ENCODE data around the gene NSMCE1. TPM values are rescaled to one million over a fixed set of nuclear protein-coding genes. Genes with fewer than 3 reads are reported as not detected.

NSMCE1 gene
- total RNA-seq, 1 donor from 2014 or later: 21.2 TPM

DNA sequence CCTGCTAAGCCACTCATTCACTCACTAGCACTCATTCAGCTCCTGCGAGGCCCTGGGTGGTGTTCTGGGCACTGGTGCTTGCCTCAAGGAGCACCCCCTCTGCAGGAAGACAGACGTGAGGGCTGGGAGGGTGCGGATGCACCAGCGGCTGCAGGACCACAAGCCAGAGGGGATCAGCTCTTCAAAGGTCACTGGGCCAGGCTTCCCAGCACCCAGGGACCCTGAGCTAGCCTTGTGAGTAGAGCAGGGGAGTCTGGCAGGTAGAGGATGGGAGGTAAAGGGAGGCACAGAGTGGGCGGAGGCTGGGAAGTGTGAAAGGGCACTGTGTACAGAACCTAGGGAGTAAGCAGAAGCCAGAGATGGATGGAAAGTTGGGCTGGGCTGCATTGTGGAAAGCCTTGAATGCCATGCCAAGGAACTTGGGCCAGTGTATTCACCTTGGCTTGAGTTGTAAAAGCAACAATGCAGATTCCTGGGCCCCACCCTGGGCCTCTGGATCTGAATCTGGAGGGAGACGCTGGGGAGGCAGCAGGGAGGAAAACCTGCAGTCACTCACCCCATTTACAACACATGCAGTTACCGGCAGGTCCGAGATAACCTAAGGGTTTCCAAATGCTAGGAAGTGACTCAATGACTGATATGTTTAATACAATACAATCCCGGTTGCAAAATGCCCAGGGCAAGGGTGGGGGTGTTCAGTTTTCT lies 46.9 kb upstream of the NSMCE1 start:
- Mint-ChIP-seq H3K36me3 (ENCODE audit: low read depth) (peaks cover 1% of the 10 kb centered on the region), H3K27ac (ENCODE audit: unreplicated experiment) (peak overlapping the region; percentile 57), H3K4me1 (ENCODE audit: low read depth) (peaks cover 62% of the 10 kb centered on the region), H3K4me3 (ENCODE audit: unreplicated experiment) (peak overlapping the region; percentile 87), H3K9me3 (ENCODE audit: low read depth) (no peaks in the 10 kb centered on the region), H3K27me3 (ENCODE audit: low read depth) (no peaks in the 10 kb centered on the region)
- DNase-seq (ENCODE audit: low spot score): peak; percentile 73
- TF ChIP-seq, protein P1, sequence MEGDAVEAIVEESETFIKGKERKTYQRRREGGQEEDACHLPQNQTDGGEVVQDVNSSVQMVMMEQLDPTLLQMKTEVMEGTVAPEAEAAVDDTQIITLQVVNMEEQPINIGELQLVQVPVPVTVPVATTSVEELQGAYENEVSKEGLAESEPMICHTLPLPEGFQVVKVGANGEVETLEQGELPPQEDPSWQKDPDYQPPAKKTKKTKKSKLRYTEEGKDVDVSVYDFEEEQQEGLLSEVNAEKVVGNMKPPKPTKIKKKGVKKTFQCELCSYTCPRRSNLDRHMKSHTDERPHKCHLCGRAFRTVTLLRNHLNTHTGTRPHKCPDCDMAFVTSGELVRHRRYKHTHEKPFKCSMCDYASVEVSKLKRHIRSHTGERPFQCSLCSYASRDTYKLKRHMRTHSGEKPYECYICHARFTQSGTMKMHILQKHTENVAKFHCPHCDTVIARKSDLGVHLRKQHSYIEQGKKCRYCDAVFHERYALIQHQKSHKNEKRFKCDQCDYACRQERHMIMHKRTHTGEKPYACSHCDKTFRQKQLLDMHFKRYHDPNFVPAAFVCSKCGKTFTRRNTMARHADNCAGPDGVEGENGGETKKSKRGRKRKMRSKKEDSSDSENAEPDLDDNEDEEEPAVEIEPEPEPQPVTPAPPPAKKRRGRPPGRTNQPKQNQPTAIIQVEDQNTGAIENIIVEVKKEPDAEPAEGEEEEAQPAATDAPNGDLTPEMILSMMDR (IDR thresholded peaks at IDR 0.05): peak; percentile 24

DNA sequence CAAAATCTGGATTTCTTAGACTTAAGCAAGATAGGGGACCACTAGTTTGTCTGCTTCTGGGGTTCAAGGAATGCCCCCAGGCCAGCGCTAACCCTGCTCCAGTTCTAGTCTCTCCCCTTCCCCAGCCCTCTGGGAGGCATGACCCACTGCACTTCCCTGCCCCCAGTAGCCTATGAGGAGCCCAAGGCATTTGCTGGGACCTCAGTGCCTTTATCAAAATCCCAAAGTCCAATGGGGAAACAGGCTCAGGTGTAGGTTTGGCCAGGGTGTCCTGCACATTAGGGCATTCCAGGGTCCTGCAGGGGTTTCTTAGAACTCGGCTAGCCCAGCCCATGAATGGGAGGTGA lies 46.4 kb upstream of the NSMCE1 start:
- Mint-ChIP-seq H3K9me3 (ENCODE audit: low read depth) (no peaks in the 10 kb centered on the region), H3K27me3 (ENCODE audit: low read depth) (no peaks in the 10 kb centered on the region), H3K4me1 (ENCODE audit: low read depth) (peaks cover 59% of the 10 kb centered on the region), H3K27ac (ENCODE audit: unreplicated experiment) (no peak overlapping the region), H3K36me3 (ENCODE audit: low read depth) (peaks cover 1% of the 10 kb centered on the region), H3K4me3 (ENCODE audit: unreplicated experiment) (peak overlapping the region; percentile 87)
- TF ChIP-seq, protein P1 (IDR thresholded peaks at IDR 0.05): no peak
- DNase-seq (ENCODE audit: low spot score): peak; percentile 60

- TF ChIP-seq, protein P1 (IDR thresholded peaks at IDR 0.05): peak; percentile 14
- Mint-ChIP-seq H3K4me1 (ENCODE audit: low read depth) (peaks cover 56% of the 10 kb centered on the region), H3K27ac (ENCODE audit: unreplicated experiment) (peak overlapping the region; percentile 91), H3K27me3 (ENCODE audit: low read depth) (no peaks in the 10 kb centered on the region), H3K36me3 (ENCODE audit: low read depth) (peaks cover 1% of the 10 kb centered on the region), H3K9me3 (ENCODE audit: low read depth) (peaks cover under 1% of the 10 kb centered on the region), H3K4me3 (ENCODE audit: unreplicated experiment) (peak overlapping the region; percentile 87)
- peak; percentile 83 for DNase-seq (ENCODE audit: low spot score)
These were observed 45.7 kb upstream of the NSMCE1 start for GRCh38 chr16:27314161-27314723.

DNA sequence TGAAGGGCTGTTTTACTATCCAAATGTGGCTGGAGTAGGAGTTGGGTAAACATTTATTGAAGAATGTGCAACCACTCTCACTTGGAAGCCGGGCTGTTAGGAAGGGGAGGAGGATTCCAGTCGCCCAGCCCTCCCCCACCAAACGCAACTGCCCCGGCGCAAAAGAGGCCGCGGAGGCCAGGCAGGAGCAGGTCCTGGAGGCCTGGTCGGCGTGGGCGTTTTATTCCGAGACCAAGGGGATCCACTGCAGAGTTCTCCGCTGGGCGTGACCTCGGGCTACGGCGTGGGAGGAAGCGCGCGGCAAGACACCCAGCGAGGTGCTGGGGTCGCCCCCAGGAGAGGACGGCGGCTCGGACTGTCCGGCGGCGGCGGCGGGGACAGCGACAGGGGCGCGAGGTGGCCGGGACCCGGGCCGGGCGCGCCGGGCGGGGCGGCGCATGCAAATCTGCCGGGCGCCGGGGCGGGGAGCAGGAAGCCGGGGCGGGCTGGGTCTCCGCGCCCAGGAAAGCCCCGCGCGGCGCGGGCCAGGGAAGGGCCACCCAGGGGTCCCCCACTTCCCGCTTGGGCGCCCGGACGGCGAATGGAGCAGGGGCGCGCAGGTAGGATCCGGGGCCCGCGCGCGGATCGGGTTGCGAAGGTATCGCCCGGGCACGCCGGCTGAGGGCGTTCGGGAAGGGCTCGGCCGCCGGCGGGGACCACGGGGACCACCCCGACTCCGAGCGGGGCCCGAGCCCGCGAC lies 45.0 kb upstream of the NSMCE1 start, which contains the start of gene IL4R:
IL4R (plus strand) TSS at position 553 of the 739 bp plus-strand sequence. CDS start 26,230 bp downstream, outside the sequence.
- Mint-ChIP-seq H3K9me3 (ENCODE audit: low read depth) (peaks cover 3% of the 10 kb centered on the region), H3K36me3 (ENCODE audit: low read depth) (no peaks in the 10 kb centered on the region), H3K4me3 (ENCODE audit: unreplicated experiment) (peak within 1 kb of the TSS; percentile 87), H3K27ac (ENCODE audit: unreplicated experiment) (peak within 1 kb of the TSS; percentile 91), H3K4me1 (ENCODE audit: low read depth) (peaks cover 49% of the 10 kb centered on the region), H3K27me3 (ENCODE audit: low read depth) (no peaks in the 10 kb centered on the region)
- DNase-seq (ENCODE audit: low spot score): peak; percentile 86
- TF ChIP-seq, protein P1 (IDR thresholded peaks at IDR 0.05): peak; percentile 21
